GM12878 (cell line): ENCODE measurements around the gene CYTIP. TPM values are rescaled to one million over a fixed set of nuclear protein-coding genes. Genes with fewer than 3 reads are reported as not detected.

Source experiments
- BMI1 ChIP-seq: fragments of 450-650 bp; IDR thresholded peaks from 2 replicates; pipeline ENCODE4 v1.6.1; 2016; ENCODE audit warnings: mild to moderate bottlenecking, moderate library complexity, borderline replicate concordance
- CREB1 ChIP-seq: IDR thresholded peaks from 2 replicates; pipeline ENCODE4 v1.6.1; 2012; ENCODE audit warnings: low read depth, mild to moderate bottlenecking, inconsistent platforms
- EP300 ChIP-seq, 2 experiments: fragments of 150-350 bp in 1 of 2; IDR thresholded peaks; 2 replicates each; pipeline ENCODE4 v1.6.1; 2011 to 2012; ENCODE audit warnings: low read depth in 2 of 2, low read length in 2 of 2, borderline replicate concordance in 1 of 2, improper control_type of control experiment in 1 of 2, inconsistent platforms in 1 of 2; ENCODE audit not compliant: control insufficient read depth in 1 of 2
- FOS ChIP-seq: IDR thresholded peaks from 3 replicates; pipeline ENCODE4 v1.6.1; 2011; ENCODE audit warnings: borderline replicate concordance; ENCODE audit not compliant: insufficient read length; ENCODE audit errors: extremely low read depth
- LARP7 ChIP-seq: fragments of 450-650 bp; IDR thresholded peaks from 2 replicates; pipeline ENCODE4 v1.6.1; 2017; ENCODE audit warnings: mild to moderate bottlenecking
- NBN ChIP-seq: fragments of 450-650 bp; IDR thresholded peaks from 2 replicates; pipeline ENCODE4 v1.6.1; 2016
- NR2C1 ChIP-seq: fragments of 450-650 bp; IDR thresholded peaks from 2 replicates; pipeline ENCODE4 v1.6.1; 2017; ENCODE audit warnings: antibody characterized with exemption, mild to moderate bottlenecking, moderate library complexity
- POLR2AphosphoS2 ChIP-seq: IDR thresholded peaks from 2 replicates; pipeline ENCODE4 v1.6.1; 2011; ENCODE audit warnings: low read depth, mild to moderate bottlenecking, low read length, improper control_type of control experiment, moderate library complexity
- POLR2AphosphoS5 ChIP-seq: IDR thresholded peaks from 2 replicates; pipeline ENCODE4 v1.6.1; 2011; ENCODE audit warnings: mild to moderate bottlenecking, low read length, inconsistent platforms
- RCOR1 ChIP-seq: conservative IDR thresholded peaks from 2 replicates; pipeline ENCODE4 v1.6.1; 2012; ENCODE audit warnings: low read depth, low read length, improper control_type of control experiment
- SMARCA5 ChIP-seq: fragments of 450-650 bp; IDR thresholded peaks from 2 replicates; pipeline ENCODE4 v1.6.1; 2017; ENCODE audit warnings: mild to moderate bottlenecking
- TAF1 ChIP-seq: IDR thresholded peaks from 2 replicates; pipeline ENCODE4 v1.6.1; 2011; ENCODE audit warnings: mild to moderate bottlenecking, low read depth, low read length, borderline replicate concordance
- TCF7 ChIP-seq: IDR thresholded peaks from 2 replicates; pipeline ENCODE4 v1.6.1; 2014; ENCODE audit warnings: antibody characterized with exemption, borderline replicate concordance
- ZBED1 ChIP-seq: IDR thresholded peaks from 2 replicates; pipeline ENCODE4 v1.6.1; 2016; ENCODE audit warnings: borderline replicate concordance
- polyA plus RNA-seq, 11 experiments: library from polyadenylated mRNA; depleted of rRNA in 4 of 11; unstranded in 6 of 11; stranded (reverse) in 5 of 11; fragments of >200 nt; fragmentation: Nextera tagmentation in 4 of 11; fragmentation: Illumina TruSeq in 1 of 11; extraction: Ambion mirVana in 4 of 11; extraction: Trizol in 1 of 11; gene quantifications; 1 replicate in 1 of 11; 2 replicates in 10 of 11; pipeline versions ENCODE4 v1.2.1 to v1.2.3, GENCODE V29; 2011 to 2016; ENCODE audit warnings: inconsistent platforms in 2 of 11, missing spikeins in 2 of 11, low read depth in 1 of 11
- total RNA-seq, 4 experiments: library from RNA; depleted of rRNA in 3 of 4; stranded (reverse); fragments of >200 nt in 3 of 4; fragmentation: Illumina TruSeq in 1 of 4; extraction: Trizol in 1 of 4; gene quantifications; 2 replicates each; pipeline versions ENCODE4 v1.2.1 to v1.2.3, GENCODE V29; 2013 to 2021
- TF ChIP-seq, protein P1 (sequence below): fragments of 450-650 bp; IDR thresholded peaks from 2 replicates; pipeline ENCODE4 v1.6.1; 2017; ENCODE audit warnings: mild to moderate bottlenecking, low read depth, inconsistent platforms; ENCODE audit not compliant: poor library complexity, severe bottlenecking
- TF ChIP-seq, protein P2 (sequence below): fragments of 450-650 bp; conservative IDR thresholded peaks from 2 replicates; pipeline ENCODE4 v1.6.1; 2017; ENCODE audit warnings: mild to moderate bottlenecking, moderate library complexity
- TF ChIP-seq, protein P3 (sequence below): fragments of 450-650 bp; IDR thresholded peaks from 2 replicates; pipeline ENCODE4 v1.6.1; 2017; ENCODE audit warnings: borderline replicate concordance
- TF ChIP-seq, protein P4 (sequence below): fragments of 450-650 bp; IDR thresholded peaks from 2 replicates; pipeline ENCODE4 v1.6.1; 2014; ENCODE audit warnings: mild to moderate bottlenecking
- TF ChIP-seq, protein P5 (sequence below): IDR thresholded peaks from 2 replicates; pipeline ENCODE4 v1.6.1; 2012; ENCODE audit warnings: low read length, inconsistent platforms
- TF ChIP-seq, protein P6 (sequence below): IDR thresholded peaks from 2 replicates; pipeline ENCODE4 v1.6.1; 2012; ENCODE audit warnings: low read depth, low read length, improper control_type of control experiment

The CYTIP gene
- total and polyA plus RNA-seq, 10 of the 15 experiments (the other 5 are each of a cell fraction or from before 2014, with no cell fraction given), result 55.1 to 178 (median 73.4) TPM

DNA sequence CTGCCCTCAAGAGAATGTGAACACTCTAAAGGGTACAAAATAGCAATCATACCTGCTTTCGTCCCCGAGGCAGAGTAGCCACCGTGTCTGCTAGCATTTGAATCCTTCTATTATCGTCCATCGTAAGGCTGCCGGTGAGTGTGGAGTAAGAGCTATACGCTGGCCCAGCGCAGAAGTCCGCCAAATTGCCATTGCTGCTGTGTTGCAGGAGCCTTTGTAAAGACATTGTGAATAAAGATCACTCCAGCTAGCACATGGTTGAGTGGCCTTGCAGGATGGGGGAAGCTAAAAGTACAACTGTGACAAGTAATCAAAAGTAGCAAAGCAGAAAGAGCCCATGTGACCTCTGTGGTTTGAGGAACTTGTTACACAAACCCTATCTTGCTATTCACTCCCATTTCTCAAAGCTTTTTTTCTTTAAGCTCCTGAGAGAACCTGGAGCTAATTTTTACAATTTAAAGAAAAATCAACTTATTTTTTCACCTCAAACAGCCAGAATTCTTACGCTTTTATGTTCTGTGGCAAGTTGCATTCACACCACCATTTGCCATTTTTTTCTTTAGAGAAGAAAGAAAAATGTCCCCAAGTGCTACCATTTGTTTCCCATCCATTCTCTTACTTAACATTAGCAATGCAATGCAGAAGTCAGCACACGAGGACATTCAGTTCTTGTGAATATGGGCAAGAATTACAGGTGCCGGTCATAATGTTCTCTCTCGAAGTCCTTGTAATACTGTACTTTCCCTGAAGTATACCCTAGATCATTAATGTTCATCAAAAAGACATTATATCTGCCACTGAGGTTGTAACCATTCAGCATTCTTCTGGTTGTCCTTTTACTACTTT is at the start of gene CYTIP (continued):
- TF ChIP-seq, protein P1, sequence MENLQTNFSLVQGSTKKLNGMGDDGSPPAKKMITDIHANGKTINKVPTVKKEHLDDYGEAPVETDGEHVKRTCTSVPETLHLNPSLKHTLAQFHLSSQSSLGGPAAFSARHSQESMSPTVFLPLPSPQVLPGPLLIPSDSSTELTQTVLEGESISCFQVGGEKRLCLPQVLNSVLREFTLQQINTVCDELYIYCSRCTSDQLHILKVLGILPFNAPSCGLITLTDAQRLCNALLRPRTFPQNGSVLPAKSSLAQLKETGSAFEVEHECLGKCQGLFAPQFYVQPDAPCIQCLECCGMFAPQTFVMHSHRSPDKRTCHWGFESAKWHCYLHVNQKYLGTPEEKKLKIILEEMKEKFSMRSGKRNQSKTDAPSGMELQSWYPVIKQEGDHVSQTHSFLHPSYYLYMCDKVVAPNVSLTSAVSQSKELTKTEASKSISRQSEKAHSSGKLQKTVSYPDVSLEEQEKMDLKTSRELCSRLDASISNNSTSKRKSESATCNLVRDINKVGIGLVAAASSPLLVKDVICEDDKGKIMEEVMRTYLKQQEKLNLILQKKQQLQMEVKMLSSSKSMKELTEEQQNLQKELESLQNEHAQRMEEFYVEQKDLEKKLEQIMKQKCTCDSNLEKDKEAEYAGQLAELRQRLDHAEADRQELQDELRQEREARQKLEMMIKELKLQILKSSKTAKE, result peak; percentile 45
- no peak for TF ChIP-seq SMARCA5
- peak; percentile 60 for TF ChIP-seq NBN
- TF ChIP-seq, protein P2, sequence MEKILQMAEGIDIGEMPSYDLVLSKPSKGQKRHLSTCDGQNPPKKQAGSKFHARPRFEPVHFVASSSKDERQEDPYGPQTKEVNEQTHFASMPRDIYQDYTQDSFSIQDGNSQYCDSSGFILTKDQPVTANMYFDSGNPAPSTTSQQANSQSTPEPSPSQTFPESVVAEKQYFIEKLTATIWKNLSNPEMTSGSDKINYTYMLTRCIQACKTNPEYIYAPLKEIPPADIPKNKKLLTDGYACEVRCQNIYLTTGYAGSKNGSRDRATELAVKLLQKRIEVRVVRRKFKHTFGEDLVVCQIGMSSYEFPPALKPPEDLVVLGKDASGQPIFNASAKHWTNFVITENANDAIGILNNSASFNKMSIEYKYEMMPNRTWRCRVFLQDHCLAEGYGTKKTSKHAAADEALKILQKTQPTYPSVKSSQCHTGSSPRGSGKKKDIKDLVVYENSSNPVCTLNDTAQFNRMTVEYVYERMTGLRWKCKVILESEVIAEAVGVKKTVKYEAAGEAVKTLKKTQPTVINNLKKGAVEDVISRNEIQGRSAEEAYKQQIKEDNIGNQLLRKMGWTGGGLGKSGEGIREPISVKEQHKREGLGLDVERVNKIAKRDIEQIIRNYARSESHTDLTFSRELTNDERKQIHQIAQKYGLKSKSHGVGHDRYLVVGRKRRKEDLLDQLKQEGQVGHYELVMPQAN, result peak; percentile 69; the same call in 1 of the 2 replicates
- TF ChIP-seq POLR2AphosphoS2, result peak; percentile 96
- TF ChIP-seq, protein P3, sequence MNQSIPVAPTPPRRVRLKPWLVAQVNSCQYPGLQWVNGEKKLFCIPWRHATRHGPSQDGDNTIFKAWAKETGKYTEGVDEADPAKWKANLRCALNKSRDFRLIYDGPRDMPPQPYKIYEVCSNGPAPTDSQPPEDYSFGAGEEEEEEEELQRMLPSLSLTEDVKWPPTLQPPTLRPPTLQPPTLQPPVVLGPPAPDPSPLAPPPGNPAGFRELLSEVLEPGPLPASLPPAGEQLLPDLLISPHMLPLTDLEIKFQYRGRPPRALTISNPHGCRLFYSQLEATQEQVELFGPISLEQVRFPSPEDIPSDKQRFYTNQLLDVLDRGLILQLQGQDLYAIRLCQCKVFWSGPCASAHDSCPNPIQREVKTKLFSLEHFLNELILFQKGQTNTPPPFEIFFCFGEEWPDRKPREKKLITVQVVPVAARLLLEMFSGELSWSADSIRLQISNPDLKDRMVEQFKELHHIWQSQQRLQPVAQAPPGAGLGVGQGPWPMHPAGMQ, result no peak
- TF ChIP-seq, protein P4, sequence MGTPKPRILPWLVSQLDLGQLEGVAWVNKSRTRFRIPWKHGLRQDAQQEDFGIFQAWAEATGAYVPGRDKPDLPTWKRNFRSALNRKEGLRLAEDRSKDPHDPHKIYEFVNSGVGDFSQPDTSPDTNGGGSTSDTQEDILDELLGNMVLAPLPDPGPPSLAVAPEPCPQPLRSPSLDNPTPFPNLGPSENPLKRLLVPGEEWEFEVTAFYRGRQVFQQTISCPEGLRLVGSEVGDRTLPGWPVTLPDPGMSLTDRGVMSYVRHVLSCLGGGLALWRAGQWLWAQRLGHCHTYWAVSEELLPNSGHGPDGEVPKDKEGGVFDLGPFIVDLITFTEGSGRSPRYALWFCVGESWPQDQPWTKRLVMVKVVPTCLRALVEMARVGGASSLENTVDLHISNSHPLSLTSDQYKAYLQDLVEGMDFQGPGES, result no peak
- no peak for TF ChIP-seq BMI1
- no peak for TF ChIP-seq FOS
- TF ChIP-seq POLR2AphosphoS5, result peak; percentile 99
- 0 out of 2 replicates have a peak, but pooled peaks have one; percentile 39 for TF ChIP-seq CREB1
- no peak for TF ChIP-seq TCF7
- TF ChIP-seq LARP7, result 0 out of 2 replicates have a peak, but pooled peaks have one; percentile 66
- no peak for TF ChIP-seq RCOR1
- TF ChIP-seq ZBED1, result peak; percentile 65; the same call in 1 of the 2 replicates
- TF ChIP-seq TAF1, result peak; percentile 98
- TF ChIP-seq EP300 (IDR thresholded peaks at IDR 0.05; ENCODE audit: borderline replicate concordance in 1 of 2, control insufficient read depth in 1 of 2, low read depth in 2 of 2, low read length in 2 of 2), result peak; percentile 52 to 67; a peak in 3 of 4 replicates
- no peak for TF ChIP-seq NR2C1
- TF ChIP-seq, protein P5, sequence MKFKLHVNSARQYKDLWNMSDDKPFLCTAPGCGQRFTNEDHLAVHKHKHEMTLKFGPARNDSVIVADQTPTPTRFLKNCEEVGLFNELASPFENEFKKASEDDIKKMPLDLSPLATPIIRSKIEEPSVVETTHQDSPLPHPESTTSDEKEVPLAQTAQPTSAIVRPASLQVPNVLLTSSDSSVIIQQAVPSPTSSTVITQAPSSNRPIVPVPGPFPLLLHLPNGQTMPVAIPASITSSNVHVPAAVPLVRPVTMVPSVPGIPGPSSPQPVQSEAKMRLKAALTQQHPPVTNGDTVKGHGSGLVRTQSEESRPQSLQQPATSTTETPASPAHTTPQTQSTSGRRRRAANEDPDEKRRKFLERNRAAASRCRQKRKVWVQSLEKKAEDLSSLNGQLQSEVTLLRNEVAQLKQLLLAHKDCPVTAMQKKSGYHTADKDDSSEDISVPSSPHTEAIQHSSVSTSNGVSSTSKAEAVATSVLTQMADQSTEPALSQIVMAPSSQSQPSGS, result peak; percentile 44; the same call in 1 of the 2 replicates
- TF ChIP-seq, protein P6, sequence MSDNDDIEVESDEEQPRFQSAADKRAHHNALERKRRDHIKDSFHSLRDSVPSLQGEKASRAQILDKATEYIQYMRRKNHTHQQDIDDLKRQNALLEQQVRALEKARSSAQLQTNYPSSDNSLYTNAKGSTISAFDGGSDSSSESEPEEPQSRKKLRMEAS, result peak; percentile 95
